Esophagus squamous epithelium (tissue), 4 donors: ENCODE measurements around the gene HES5.

ENCODE experiments used
- POLR2A ChIP-seq, 4 donors: fragments of 450-650 bp; IDR thresholded peaks; one replicate each; pipeline ENCODE4 v1.6.1; 2017; ENCODE audit warnings: antibody characterized with exemption in 4 of 4, mild to moderate bottlenecking in 4 of 4, moderate library complexity in 3 of 4
- TF ChIP-seq, protein P1 (sequence below), 6 experiments: fragments of 450-650 bp in 4 of 6; fragments of 200-600 bp in 2 of 6; sonication (generic) in 2 of 6; IDR thresholded peaks; one replicate each; pipeline ENCODE4 v1.5.1; 2016 to 2019; ENCODE audit warnings: antibody characterized with exemption in 6 of 6, mild to moderate bottlenecking in 4 of 6, moderate library complexity in 4 of 6

DNA sequence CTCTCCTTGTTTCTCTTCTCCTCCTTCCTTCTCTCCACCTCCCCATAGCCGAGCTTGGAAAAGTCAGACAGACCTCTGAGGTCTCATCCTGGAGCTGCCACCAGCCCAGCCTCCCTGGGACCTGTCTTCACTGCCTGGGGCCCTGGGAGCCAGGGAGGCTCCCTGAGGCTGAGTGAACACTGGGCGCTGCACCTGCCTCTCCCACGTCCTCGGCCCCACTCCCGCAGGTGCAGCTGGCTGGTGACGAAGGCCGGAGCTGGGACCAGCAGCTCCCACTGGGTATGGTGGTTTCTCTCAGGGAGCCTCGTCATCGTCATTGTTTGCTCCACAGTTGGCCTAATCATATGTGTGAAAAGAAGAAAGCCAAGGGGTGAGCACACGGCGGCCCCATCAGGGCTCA, 31.4 kb upstream of the HES5 start:
- TF ChIP-seq, protein P1, sequence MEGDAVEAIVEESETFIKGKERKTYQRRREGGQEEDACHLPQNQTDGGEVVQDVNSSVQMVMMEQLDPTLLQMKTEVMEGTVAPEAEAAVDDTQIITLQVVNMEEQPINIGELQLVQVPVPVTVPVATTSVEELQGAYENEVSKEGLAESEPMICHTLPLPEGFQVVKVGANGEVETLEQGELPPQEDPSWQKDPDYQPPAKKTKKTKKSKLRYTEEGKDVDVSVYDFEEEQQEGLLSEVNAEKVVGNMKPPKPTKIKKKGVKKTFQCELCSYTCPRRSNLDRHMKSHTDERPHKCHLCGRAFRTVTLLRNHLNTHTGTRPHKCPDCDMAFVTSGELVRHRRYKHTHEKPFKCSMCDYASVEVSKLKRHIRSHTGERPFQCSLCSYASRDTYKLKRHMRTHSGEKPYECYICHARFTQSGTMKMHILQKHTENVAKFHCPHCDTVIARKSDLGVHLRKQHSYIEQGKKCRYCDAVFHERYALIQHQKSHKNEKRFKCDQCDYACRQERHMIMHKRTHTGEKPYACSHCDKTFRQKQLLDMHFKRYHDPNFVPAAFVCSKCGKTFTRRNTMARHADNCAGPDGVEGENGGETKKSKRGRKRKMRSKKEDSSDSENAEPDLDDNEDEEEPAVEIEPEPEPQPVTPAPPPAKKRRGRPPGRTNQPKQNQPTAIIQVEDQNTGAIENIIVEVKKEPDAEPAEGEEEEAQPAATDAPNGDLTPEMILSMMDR (IDR thresholded peaks at IDR 0.05): no peak
- TF ChIP-seq POLR2A (IDR thresholded peaks at IDR 0.05): no peak
